ENCODE data around the gene CYP4F11. TPM values are rescaled to one million over a fixed set of nuclear protein-coding genes. Genes with fewer than 3 reads are reported as not detected.
"Not testable (repeated sequence)": the region's sequence is repeated elsewhere in the genome, so short reads cannot be mapped to it uniquely, and the experiment has no call there.

The CYP4F11 gene
- polyA plus RNA-seq, 1 experiment: not detected

GRCh38 chr19:15891434-15891833 is 42.9 kb downstream of the CYP4F11 start:
- POLR2A ChIA-PET: no interaction called here
- no peak for DNase-seq (ENCODE audit: low read depth)
- Histone ChIP-seq H3K36me3 (ENCODE audit: control insufficient read depth, insufficient read depth, low read length) (no peaks in the 10 kb centered on the region), H3K4me3 (ENCODE audit: low read depth, low read length) (no peak overlapping the region), H3K27me3 (ENCODE audit: control insufficient read depth, insufficient read depth, low read length) (no peaks in the 10 kb centered on the region)
- CTCF ChIA-PET: interaction anchor here (0.6 kb wide), 1 partner anchor 298 kb away, joined by 3 read pairs; no protein-coding TSS in a partner anchor
- TF ChIP-seq CTCF (IDR thresholded peaks at IDR 0.05; ENCODE audit: insufficient read depth, low read depth, low read length): no peak

GRCh38 chr19:15889339-15889738 is 45.0 kb downstream of the CYP4F11 start:
- H3K36me3 ChIP-seq (ENCODE audit: control insufficient read depth, insufficient read depth, low read length); H3K4me3 ChIP-seq (ENCODE audit: low read depth, low read length); H3K27me3 ChIP-seq (ENCODE audit: control insufficient read depth, insufficient read depth, low read length); POLR2A ChIA-PET; DNase-seq (ENCODE audit: low read depth); CTCF ChIA-PET: not testable (repeated sequence)

- CTCF ChIA-PET: no interaction called here
- DNase-seq (ENCODE audit: low read depth): no peak
- TF ChIP-seq CTCF (IDR thresholded peaks at IDR 0.05; ENCODE audit: insufficient read depth, low read depth, low read length): no peak
- no peaks in the 10 kb centered on the region for H3K27me3 ChIP-seq (ENCODE audit: control insufficient read depth, insufficient read depth, low read length)
- H3K4me3 ChIP-seq (ENCODE audit: low read depth, low read length): no peak overlapping the region
- POLR2A ChIA-PET: no interaction called here
- no peaks in the 10 kb centered on the region for H3K36me3 ChIP-seq (ENCODE audit: control insufficient read depth, insufficient read depth, low read length)
Measured at GRCh38 chr19:15885919-15886318, 48.4 kb downstream of the CYP4F11 start.

GRCh38 chr19:15885167-15885566 is 49.2 kb downstream of the CYP4F11 start:
- Histone ChIP-seq H3K27me3 (ENCODE audit: control insufficient read depth, insufficient read depth, low read length) (no peaks in the 10 kb centered on the region), H3K36me3 (ENCODE audit: control insufficient read depth, insufficient read depth, low read length) (no peaks in the 10 kb centered on the region), H3K4me3 (ENCODE audit: low read depth, low read length) (no peak overlapping the region)
- ChIA-PET CTCF (no interaction called here), POLR2A (no interaction called here)
- TF ChIP-seq CTCF (IDR thresholded peaks at IDR 0.05; ENCODE audit: insufficient read depth, low read depth, low read length): no peak
- no peak for DNase-seq (ENCODE audit: low read depth)

- H3K27me3 ChIP-seq (ENCODE audit: control insufficient read depth, insufficient read depth, low read length); DNase-seq (ENCODE audit: low read depth); H3K36me3 ChIP-seq (ENCODE audit: control insufficient read depth, insufficient read depth, low read length); H3K4me3 ChIP-seq (ENCODE audit: low read depth, low read length); POLR2A ChIA-PET: not testable (repeated sequence)
- CTCF ChIA-PET: interaction anchor here (1.2 kb wide), 1 partner anchor 35 kb away, joined by 5 read pairs; no protein-coding TSS in a partner anchor
Measured at GRCh38 chr19:15883329-15883728, 51.0 kb downstream of the CYP4F11 start.

GRCh38 chr19:15874821-15875474 is 59.4 kb downstream of the CYP4F11 start:
- Histone ChIP-seq H3K27me3 (ENCODE audit: control insufficient read depth, insufficient read depth, low read length) (no peaks in the 10 kb centered on the region), H3K36me3 (ENCODE audit: control insufficient read depth, insufficient read depth, low read length) (no peaks in the 10 kb centered on the region), H3K4me3 (ENCODE audit: low read depth, low read length) (no peak overlapping the region)
- DNase-seq (ENCODE audit: low read depth): no peak
- ChIA-PET CTCF (no interaction called here), POLR2A (no interaction called here)
- no peak for TF ChIP-seq CTCF (IDR thresholded peaks at IDR 0.05; ENCODE audit: insufficient read depth, low read depth, low read length)

GRCh38 chr19:15873771-15874170 is 60.6 kb downstream of the CYP4F11 start:
- H3K27me3 ChIP-seq (ENCODE audit: control insufficient read depth, insufficient read depth, low read length); H3K36me3 ChIP-seq (ENCODE audit: control insufficient read depth, insufficient read depth, low read length); DNase-seq (ENCODE audit: low read depth); H3K4me3 ChIP-seq (ENCODE audit: low read depth, low read length); CTCF ChIA-PET; POLR2A ChIA-PET: not testable (repeated sequence)

Measured in BJ (cell line).